ENCODE data around the gene ANKFY1.
A peak's percentile ranks its signal among the peaks of the same experiment; 100 is the strongest.

The ANKFY1 gene

DNA sequence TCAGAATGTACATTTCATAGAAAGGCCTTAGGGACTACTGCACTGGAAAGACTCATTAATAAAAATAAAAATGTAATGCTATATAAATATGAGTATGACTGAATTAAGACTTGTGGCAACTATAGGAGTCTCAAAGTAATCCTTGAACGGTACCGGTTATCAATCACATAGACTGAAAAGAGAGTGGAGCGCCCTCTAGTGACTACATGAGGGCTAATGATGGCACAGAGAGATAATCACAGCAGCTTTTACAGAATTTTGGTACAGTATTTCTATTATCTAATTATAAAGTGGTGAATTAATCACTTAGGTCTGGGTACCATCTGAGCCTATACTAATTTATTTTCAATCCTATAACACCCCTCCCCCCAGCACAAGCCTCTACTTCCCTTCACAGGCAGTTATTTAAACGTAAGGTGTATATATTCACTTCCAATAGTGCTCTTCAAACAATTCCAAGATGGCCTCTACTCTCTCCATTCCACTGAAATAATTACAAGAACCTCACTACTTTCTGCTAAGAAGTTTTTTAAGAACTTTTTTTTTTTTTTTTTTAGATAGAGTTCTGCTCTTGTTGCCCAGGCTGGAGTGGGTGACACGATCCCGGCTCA, 40.7 kb upstream of the ANKFY1 start:
- TF ChIP-seq, protein P1, sequence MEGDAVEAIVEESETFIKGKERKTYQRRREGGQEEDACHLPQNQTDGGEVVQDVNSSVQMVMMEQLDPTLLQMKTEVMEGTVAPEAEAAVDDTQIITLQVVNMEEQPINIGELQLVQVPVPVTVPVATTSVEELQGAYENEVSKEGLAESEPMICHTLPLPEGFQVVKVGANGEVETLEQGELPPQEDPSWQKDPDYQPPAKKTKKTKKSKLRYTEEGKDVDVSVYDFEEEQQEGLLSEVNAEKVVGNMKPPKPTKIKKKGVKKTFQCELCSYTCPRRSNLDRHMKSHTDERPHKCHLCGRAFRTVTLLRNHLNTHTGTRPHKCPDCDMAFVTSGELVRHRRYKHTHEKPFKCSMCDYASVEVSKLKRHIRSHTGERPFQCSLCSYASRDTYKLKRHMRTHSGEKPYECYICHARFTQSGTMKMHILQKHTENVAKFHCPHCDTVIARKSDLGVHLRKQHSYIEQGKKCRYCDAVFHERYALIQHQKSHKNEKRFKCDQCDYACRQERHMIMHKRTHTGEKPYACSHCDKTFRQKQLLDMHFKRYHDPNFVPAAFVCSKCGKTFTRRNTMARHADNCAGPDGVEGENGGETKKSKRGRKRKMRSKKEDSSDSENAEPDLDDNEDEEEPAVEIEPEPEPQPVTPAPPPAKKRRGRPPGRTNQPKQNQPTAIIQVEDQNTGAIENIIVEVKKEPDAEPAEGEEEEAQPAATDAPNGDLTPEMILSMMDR (IDR thresholded peaks at IDR 0.05; ENCODE audit: low read depth, low read length) = peak; percentile 63
- DNase-seq (ENCODE audit: low read depth in 2 of 2) = peak; percentile 58 to 60
- H3K4me3 ChIP-seq (replicated peaks in 1 of 2; ENCODE audit: low read depth in 2 of 2, low read length in 2 of 2) = no peak overlapping the region

DNA sequence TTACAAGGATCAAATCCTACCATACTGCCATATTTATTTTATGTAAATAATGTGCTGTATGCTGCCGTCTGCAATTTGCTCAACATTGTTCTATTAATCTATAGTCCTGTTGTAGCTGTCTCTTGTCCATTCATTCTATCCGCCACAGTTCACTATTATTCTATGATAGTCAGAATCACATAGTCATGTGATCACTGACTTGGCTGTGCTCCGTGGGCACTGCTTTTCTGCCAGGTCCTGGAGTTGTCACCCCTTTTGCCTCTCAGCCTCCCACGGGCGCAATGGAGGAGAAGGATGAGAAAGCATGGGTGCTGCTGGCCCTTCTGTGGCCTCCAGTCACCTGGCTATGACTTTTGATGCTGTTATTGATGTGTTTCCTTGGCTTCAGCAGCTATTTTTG, 37.3 kb upstream of the ANKFY1 start:
- TF ChIP-seq, protein P1 (IDR thresholded peaks at IDR 0.05; ENCODE audit: low read depth, low read length) = no peak
- H3K4me3 ChIP-seq (replicated peaks in 1 of 2; ENCODE audit: low read depth in 2 of 2, low read length in 2 of 2) = no peak overlapping the region
- DNase-seq (ENCODE audit: low read depth in 2 of 2) = no peak

DNA sequence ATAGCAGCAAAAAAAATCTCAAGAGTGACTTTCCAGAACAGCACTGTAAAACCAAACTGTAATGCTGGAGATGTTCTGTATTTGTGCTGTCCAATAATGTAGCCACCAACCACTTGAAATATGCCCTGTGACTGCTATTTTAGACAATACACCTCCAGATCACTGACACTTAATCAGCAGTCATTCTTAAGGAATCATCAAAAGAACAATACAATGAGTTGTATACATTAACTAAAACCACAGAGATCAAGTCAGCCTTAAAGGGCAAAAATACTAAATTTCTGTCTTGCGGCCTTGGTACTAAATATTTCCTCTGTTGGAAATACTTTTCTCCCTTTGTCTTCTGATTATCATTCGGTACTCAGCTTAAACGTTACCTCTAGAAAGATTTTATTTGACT, 33.6 kb upstream of the ANKFY1 start:
- TF ChIP-seq, protein P1 (IDR thresholded peaks at IDR 0.05; ENCODE audit: low read depth, low read length) = no peak
- no peak for DNase-seq (ENCODE audit: low read depth in 2 of 2)
- no peak overlapping the region for H3K4me3 ChIP-seq (replicated peaks in 1 of 2; ENCODE audit: low read depth in 2 of 2, low read length in 2 of 2)

DNA sequence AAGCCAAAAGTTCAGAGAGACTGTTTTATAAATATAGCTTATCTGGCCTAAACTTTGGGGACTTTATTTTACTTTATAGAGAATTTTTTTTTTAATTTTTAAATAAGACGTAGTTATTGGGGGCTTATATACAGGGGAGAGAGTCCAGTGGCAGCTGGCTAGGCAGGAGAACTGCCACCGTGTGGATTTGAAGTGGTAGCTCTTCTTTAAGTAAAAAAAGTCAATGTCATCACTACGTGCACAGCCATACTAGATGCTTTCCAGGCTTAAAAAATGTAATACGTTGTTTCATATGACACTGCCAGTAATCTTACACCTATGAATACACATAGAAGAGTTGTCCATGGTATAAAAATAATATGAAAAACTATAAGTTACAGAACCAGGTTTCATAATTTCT, 31.9 kb upstream of the ANKFY1 start:
- DNase-seq (ENCODE audit: low read depth in 2 of 2) = no peak
- TF ChIP-seq, protein P1 (IDR thresholded peaks at IDR 0.05; ENCODE audit: low read depth, low read length) = no peak

DNA sequence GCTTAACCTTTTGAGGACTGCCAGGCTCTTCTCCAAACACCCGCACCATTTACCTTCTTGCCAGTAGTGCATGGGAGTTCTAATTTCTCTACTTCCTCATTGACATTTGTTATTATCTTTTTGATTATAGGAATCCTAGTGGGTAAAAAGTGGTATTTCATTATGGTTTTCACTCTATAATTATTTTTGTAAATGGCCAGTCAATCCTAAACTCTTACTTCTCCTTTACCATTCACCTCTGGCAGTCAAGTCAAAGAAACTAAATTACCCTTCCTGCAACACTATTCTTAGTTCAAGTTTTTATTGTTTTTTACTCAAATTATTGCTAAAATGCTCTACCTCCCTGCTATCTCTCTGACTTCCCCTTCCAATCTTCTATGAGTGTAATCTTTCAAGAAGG, 29.8 kb upstream of the ANKFY1 start:
- no peak for DNase-seq (ENCODE audit: low read depth in 2 of 2)
- no peak overlapping the region for H3K4me3 ChIP-seq (replicated peaks in 1 of 2; ENCODE audit: low read depth in 2 of 2, low read length in 2 of 2)
- TF ChIP-seq, protein P1 (IDR thresholded peaks at IDR 0.05; ENCODE audit: low read depth, low read length) = no peak

More for the DNA sequence above, 31.9 kb upstream of the ANKFY1 start:
- H3K4me3 ChIP-seq (replicated peaks in 1 of 2; ENCODE audit: low read depth in 2 of 2, low read length in 2 of 2) = no peak overlapping the region

DNA sequence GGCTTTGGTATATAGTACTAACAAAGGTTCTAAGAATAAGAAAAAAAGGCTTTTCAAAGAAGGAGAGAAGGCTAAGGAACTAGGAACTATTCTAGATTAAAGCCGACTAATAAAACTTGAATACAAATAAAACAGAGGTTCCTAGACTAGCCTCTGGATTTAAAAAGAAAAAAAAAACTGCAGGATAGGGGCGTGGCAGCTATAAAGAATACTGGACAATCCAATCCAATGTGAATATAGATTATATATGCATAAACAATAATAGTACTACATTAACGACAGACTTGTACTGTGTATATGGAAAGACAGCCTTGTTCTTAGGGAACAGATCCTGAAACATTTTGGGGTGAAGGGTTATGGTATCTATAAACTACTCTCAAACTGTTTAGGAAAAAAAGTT, 23.9 kb upstream of the ANKFY1 start:
- TF ChIP-seq, protein P1 (IDR thresholded peaks at IDR 0.05; ENCODE audit: low read depth, low read length) = no peak
- no peak for DNase-seq (ENCODE audit: low read depth in 2 of 2)
- H3K4me3 ChIP-seq (replicated peaks in 1 of 2; ENCODE audit: low read depth in 2 of 2, low read length in 2 of 2) = no peak overlapping the region

DNA sequence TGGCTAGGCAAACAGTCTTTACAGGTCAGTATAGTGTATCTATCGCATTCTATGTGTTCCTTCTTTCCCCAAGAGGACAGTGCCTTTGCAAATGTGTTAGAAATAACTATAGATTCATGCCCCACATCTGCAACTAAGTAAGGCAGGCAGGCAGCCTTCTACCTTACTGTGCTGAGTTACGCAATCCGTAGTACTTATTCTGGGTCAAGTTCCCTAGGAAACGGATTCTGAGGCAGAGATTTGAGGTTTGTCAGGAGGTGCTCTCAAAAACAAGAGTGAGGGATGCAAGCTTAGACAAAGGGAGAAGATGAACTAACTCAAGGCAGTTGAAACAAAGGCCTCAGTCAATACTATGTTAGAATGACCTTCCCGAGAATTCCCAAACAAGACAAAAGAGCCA, 12.7 kb upstream of the ANKFY1 start:
- TF ChIP-seq, protein P1 (IDR thresholded peaks at IDR 0.05; ENCODE audit: low read depth, low read length) = no peak
- peak in 1 of 2 donors; percentile 27 for DNase-seq (ENCODE audit: low read depth in 2 of 2)
- H3K4me3 ChIP-seq (replicated peaks in 1 of 2; ENCODE audit: low read depth in 2 of 2, low read length in 2 of 2) = no peak overlapping the region
